Breast epithelium (tissue), 3 donors: Measurements from ENCODE around the gene IQSEC3.
"Not testable (repeated sequence)": the region's sequence is repeated elsewhere in the genome, so short reads cannot be mapped to it uniquely, and the experiment has no call there.

Experiments used
- CTCF ChIP-seq, 3 donors: fragments of 450-650 bp; IDR thresholded peaks; one replicate each; pipeline ENCODE4 v1.5.1; 2016 to 2017; ENCODE audit warnings: antibody characterized with exemption in 3 of 3, mild to moderate bottlenecking in 3 of 3, moderate library complexity in 3 of 3
- POLR2A ChIP-seq: fragments of 450-650 bp; IDR thresholded peaks from one replicate; pipeline ENCODE4 v1.6.1; 2016; ENCODE audit warnings: antibody characterized with exemption, mild to moderate bottlenecking, moderate library complexity

GRCh38 chr12:75541-75940, 9.0 kb downstream of the IQSEC3 start:
- TF ChIP-seq CTCF (IDR thresholded peaks at IDR 0.05); POLR2A: not testable (repeated sequence)
